ENCODE measurements around the gene IFT74.
"Not testable (repeated sequence)": the region's sequence is repeated elsewhere in the genome, so short reads cannot be mapped to it uniquely, and the experiment has no call there.

The IFT74 gene

DNA sequence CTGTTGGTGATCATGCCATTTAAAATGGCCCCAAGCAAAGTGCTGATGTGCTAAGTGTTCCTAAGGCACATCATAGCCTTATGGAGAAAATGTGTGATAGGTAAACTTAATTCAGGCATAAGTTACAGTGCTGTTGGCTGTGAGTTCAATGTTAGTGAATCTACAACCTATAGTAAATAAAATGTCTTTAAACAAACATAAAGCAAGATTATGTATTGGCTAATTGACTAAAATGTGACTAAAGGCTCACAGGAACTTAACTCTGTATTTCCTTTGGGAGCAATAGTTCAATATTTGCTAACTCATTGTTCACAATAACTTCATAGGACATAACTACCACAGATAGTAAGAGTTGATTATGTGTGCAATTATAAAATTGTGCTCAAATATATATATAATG, 98.6 kb downstream of the IFT74 start:
- Histone ChIP-seq H3K27me3 (ENCODE audit: insufficient read depth, low read length) (no peaks in the 10 kb centered on the region), H3K4me1 (ENCODE audit: insufficient read depth, low read length) (no peaks in the 10 kb centered on the region), H3K36me3 (ENCODE audit: insufficient read depth, low read length) (peaks cover 21% of the 10 kb centered on the region), H3K9me3 (ENCODE audit: low read length) (no peaks in the 10 kb centered on the region), H3K4me3 (ENCODE audit: low read length) (no peak overlapping the region), H2AFZ (ENCODE audit: low read depth, low read length) (no peak overlapping the region)

DNA sequence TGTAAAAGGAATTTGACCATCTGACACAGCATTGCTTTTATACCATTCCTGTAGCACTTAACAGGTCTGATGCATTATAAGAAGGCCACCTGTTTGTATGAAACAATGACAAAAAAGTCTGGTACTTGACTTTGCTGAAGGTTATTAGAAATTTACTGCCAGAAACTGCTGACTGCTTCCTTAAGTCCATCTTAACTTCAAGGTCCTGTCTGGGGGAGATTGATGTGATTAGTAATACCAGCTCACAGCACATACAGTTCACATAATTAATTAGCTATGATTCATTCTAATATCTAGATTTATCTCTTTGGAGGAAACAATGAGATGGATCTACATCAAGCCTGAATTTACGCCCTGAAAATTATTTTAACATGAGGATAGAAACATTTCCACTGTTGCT, 103.2 kb downstream of the IFT74 start:
- Histone ChIP-seq H3K36me3 (ENCODE audit: insufficient read depth, low read length) (peaks cover 14% of the 10 kb centered on the region), H3K9me3 (ENCODE audit: low read length) (no peaks in the 10 kb centered on the region), H3K4me3 (ENCODE audit: low read length) (no peak overlapping the region), H3K27me3 (ENCODE audit: insufficient read depth, low read length) (no peaks in the 10 kb centered on the region), H2AFZ (ENCODE audit: low read depth, low read length) (no peak overlapping the region), H3K4me1 (ENCODE audit: insufficient read depth, low read length) (no peaks in the 10 kb centered on the region)

DNA sequence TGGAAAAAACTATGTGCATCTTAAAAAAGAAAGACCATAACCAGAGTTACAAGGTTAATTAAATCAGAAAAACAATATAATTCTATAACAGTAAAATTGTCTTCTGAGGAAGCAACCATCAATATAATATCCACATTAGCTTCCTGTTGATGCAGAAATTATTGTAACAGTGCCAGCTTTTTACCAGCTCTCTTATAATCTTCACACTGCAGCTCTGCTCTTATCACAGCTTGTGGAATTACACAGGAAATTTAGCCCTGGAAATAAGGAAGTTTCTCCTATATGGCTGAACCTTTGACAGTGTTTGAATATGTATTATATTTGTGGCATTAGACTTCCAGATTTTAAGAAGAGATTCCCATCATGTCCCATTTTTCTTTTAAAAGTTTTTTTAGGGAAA, 103.7 kb downstream of the IFT74 start:
- Histone ChIP-seq H3K4me3 (ENCODE audit: low read length) (no peak overlapping the region), H3K36me3 (ENCODE audit: insufficient read depth, low read length) (peaks cover 14% of the 10 kb centered on the region), H3K4me1 (ENCODE audit: insufficient read depth, low read length) (no peaks in the 10 kb centered on the region), H2AFZ (ENCODE audit: low read depth, low read length) (no peak overlapping the region), H3K27me3 (ENCODE audit: insufficient read depth, low read length) (no peaks in the 10 kb centered on the region), H3K9me3 (ENCODE audit: low read length) (no peaks in the 10 kb centered on the region)

DNA sequence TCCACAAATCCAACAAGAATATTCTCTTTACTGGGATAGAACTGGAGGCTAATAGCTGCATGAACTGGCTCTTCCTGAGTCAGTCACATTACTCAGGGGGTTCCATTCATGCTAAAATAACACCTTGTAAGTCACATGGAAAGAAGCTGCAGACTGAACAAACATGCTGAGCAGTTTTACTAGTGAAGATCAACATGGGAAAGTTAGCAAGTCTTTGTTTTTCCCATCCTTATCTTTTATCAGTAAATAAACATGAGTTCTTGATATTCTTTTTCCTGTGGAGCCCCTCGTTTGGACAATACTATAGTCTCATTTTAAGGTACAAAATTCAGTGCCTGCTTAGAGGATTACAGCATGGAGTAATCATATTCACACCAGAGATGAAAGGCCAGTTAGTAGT, 109.1 kb downstream of the IFT74 start:
- Histone ChIP-seq H3K9me3 (ENCODE audit: low read length) (no peaks in the 10 kb centered on the region), H3K4me1 (ENCODE audit: insufficient read depth, low read length) (no peaks in the 10 kb centered on the region), H3K4me3 (ENCODE audit: low read length) (no peak overlapping the region), H3K36me3 (ENCODE audit: insufficient read depth, low read length) (peaks cover 2% of the 10 kb centered on the region), H2AFZ (ENCODE audit: low read depth, low read length) (no peak overlapping the region), H3K27me3 (ENCODE audit: insufficient read depth, low read length) (no peaks in the 10 kb centered on the region)

DNA sequence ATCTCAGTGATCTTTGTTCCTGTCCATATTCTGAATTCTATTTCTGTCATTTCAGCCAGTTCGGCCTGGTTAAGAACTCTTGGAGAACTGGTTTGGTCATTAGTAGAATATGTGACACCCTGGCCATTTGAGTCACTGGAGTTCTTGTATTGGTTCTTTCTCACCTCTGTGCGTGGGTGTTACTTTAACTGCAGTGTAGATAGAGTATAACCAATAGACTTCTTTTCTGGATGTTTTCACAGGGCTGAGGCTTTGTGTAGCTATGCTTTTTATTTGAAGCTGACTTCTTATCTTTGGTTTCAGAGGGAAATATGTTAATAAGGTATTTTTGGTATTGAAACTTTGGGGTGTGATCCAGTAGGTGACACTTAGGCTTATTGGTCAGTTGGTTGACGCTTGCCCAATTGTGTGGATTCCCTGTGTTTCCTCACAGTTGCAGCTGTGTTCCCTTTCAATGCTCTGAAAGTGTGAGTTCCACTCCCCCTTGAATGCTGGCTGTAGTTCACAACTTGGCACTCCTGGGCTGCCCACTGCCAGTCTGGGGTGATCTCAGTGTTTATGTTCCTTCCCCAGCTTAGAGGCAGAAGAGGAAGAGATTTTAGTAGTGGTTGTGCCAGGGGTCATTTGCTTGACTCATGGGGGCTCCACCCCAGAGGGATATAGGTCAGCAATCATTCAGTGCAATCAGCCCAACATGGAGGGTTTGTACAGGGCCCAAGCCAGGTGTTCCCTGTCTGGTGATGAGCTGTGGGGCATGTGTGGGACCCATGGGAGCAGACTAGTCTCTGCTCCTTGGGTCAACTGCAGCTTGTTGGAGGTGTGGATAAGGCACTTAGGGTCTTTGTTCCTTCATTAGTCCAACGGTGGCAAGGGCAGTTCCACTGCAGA, 117.9 kb downstream of the IFT74 start:
- Histone ChIP-seq H3K27me3 (ENCODE audit: insufficient read depth, low read length) (no peaks in the 10 kb centered on the region), H3K36me3 (ENCODE audit: insufficient read depth, low read length) (no peaks in the 10 kb centered on the region), H2AFZ (ENCODE audit: low read depth, low read length) (no peak overlapping the region), H3K4me1 (ENCODE audit: insufficient read depth, low read length) (no peaks in the 10 kb centered on the region), H3K9me3 (ENCODE audit: low read length) (no peaks in the 10 kb centered on the region), H3K4me3 (ENCODE audit: low read length) (no peak overlapping the region)

DNA sequence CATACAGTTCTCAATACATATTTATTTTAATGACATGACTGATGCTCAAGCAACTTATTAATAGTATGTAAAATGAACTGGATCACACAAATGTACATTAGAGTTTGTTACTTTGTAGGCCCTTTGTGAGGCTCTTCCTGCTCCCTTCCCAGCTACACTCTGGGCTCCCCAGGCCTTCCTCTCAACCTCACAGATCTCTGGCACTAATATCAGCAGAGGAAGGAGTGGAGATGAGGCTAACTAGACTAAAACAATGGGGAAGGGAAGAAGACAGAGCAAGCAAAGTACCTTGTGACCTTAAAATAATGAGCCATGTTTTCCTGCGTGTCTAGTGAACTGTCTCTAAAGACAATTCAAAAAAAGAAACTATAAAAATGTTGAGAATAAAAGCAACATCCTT, 122.5 kb downstream of the IFT74 start:
- H3K4me1 ChIP-seq (ENCODE audit: insufficient read depth, low read length), result no peaks in the 10 kb centered on the region
- no peak overlapping the region for H3K4me3 ChIP-seq (ENCODE audit: low read length)
- H3K27me3 ChIP-seq (ENCODE audit: insufficient read depth, low read length), result no peaks in the 10 kb centered on the region
- H3K36me3 ChIP-seq (ENCODE audit: insufficient read depth, low read length), result no peaks in the 10 kb centered on the region
- H2AFZ ChIP-seq (ENCODE audit: low read depth, low read length), result no peak overlapping the region
- H3K9me3 ChIP-seq (ENCODE audit: low read length), result no peaks in the 10 kb centered on the region

DNA sequence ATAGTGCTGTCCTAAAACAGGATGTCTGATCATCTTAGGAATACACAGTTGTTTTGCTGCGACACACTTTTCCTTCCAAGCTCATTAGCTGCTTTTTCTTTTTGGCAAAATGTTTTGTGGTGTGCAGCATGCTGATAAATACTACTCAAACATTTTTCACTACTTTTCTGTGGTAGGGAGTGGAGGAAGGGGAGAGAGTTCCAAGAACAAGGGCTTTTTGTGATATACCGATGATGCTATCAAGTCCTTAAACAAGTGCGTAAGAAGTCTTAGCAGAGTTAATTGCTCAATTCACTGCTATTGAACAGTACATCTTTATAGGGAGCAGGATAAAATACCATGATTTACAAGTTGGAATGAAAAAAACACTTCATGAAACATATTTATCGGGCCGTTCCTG, 129.2 kb downstream of the IFT74 start:
- H3K4me1 ChIP-seq (ENCODE audit: insufficient read depth, low read length), result no peaks in the 10 kb centered on the region
- no peak overlapping the region for H2AFZ ChIP-seq (ENCODE audit: low read depth, low read length)
- H3K36me3 ChIP-seq (ENCODE audit: insufficient read depth, low read length), result no peaks in the 10 kb centered on the region
- H3K4me3 ChIP-seq (ENCODE audit: low read length), result no peak overlapping the region
- no peaks in the 10 kb centered on the region for H3K9me3 ChIP-seq (ENCODE audit: low read length)
- no peaks in the 10 kb centered on the region for H3K27me3 ChIP-seq (ENCODE audit: insufficient read depth, low read length)

DNA sequence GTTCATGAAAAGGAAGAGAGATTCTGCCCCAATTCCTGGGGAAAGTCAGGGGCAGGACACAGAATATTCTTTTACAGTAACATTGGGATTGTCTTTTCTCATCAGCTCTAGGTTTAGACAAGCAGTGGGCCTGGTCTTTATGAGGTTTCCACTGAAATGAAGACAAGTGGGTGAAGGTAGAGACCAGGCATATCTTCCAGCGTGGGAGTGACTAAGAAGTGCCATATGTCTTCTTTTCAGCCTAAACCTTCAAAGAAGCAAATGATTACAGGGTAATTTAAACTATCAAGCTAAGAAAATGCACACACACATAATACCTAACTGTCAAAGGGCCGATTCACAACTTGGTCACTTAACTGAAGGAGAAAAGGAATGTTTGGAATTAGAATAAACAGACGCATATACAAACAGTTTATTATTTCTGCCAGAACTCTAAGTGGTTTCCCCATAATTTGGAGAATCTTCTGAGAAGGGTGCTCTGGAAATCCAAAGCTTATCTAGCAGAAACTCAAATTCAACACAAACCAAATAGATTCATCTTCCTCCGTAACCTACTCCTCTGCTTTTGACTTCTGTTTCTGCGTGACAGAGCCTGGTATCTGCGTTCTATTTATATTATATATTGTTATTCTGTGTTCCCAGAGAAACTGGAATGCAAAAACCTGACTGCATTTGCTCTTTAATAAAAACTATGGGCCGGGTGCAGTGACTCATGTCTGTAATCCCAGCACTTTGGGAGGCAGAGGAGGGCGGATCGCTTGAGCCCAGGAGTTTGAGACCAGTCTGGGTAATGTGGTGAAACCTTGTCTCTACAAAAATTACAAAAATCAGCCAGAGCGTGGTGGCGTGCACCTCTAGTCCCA, 130.8 kb downstream of the IFT74 start:
- no peak overlapping the region for H3K4me3 ChIP-seq (ENCODE audit: low read length)
- H3K36me3 ChIP-seq (ENCODE audit: insufficient read depth, low read length), result no peaks in the 10 kb centered on the region
- no peaks in the 10 kb centered on the region for H3K4me1 ChIP-seq (ENCODE audit: insufficient read depth, low read length)
- H3K9me3 ChIP-seq (ENCODE audit: low read length), result no peaks in the 10 kb centered on the region
- no peak overlapping the region for H2AFZ ChIP-seq (ENCODE audit: low read depth, low read length)
- no peaks in the 10 kb centered on the region for H3K27me3 ChIP-seq (ENCODE audit: insufficient read depth, low read length)

DNA sequence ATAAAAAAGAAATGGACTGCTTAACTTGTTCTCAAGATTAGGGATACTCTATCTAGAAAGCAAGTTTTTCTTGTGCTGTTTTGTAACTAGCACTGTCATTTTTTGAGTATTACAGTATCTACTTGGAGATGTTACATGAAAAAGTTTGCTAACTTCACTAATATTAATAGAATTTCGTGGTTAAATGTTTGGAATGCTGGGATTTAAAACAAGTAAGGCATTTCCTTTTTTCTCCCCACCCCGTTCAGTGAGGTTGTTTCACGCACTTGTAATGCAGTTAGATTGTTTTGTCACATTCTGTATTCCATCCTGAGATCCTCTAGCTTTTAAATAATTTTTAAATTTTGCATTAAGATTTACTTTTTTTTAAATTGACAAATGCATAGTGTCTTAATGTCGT, 132.8 kb downstream of the IFT74 start:
- no peak overlapping the region for H2AFZ ChIP-seq (ENCODE audit: low read depth, low read length)
- H3K4me1 ChIP-seq (ENCODE audit: insufficient read depth, low read length), result no peaks in the 10 kb centered on the region
- no peaks in the 10 kb centered on the region for H3K9me3 ChIP-seq (ENCODE audit: low read length)
- H3K36me3 ChIP-seq (ENCODE audit: insufficient read depth, low read length), result no peaks in the 10 kb centered on the region
- H3K4me3 ChIP-seq (ENCODE audit: low read length), result no peak overlapping the region
- H3K27me3 ChIP-seq (ENCODE audit: insufficient read depth, low read length), result no peaks in the 10 kb centered on the region

DNA sequence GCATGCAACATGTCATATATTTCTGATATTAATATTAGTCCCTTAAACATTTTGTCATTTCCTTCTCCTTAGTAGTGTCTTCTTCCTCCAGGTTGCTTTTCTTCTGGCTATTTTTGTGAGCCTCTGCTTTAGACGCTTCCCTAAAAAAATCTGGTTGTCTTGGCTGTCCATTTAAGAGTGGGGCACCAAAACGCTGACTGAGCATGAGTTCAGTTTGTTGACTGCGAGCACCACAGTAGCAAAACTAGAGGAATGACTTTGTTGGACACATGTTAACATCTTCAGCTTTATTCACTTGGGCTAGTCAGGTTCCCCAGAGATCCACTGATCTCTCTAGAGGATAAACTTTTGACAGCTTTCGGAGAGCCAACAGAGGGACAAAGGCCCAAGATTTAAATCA, 133.5 kb downstream of the IFT74 start:
- no peaks in the 10 kb centered on the region for H3K9me3 ChIP-seq (ENCODE audit: low read length)
- H3K36me3 ChIP-seq (ENCODE audit: insufficient read depth, low read length), result no peaks in the 10 kb centered on the region
- H3K4me3 ChIP-seq (ENCODE audit: low read length), result no peak overlapping the region
- H2AFZ ChIP-seq (ENCODE audit: low read depth, low read length), result no peak overlapping the region
- peaks cover 4% of the 10 kb centered on the region for H3K4me1 ChIP-seq (ENCODE audit: insufficient read depth, low read length)
- H3K27me3 ChIP-seq (ENCODE audit: insufficient read depth, low read length), result no peaks in the 10 kb centered on the region

DNA sequence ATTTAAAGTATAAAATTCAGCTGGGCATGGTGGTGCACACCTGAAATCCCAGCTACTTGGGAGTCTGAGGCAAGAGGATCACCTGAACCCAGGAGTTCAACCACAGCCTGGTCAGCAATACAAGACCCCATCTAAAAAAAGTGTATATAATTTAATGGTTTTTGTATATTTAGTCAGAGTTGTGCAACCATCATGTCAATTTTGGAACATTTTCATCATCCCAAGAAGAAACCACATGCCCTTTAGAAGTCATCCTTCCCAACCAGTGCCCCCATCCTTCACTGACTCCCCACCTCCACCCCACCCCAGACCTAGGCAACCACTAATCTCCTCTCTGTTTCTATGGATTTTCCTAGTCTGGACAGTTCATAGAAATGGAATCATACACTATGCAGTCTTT, 134.0 kb downstream of the IFT74 start:
- no peaks in the 10 kb centered on the region for H3K36me3 ChIP-seq (ENCODE audit: insufficient read depth, low read length)
- H3K4me1 ChIP-seq (ENCODE audit: insufficient read depth, low read length), result peaks cover 5% of the 10 kb centered on the region
- H3K27me3 ChIP-seq (ENCODE audit: insufficient read depth, low read length), result no peaks in the 10 kb centered on the region
- H3K9me3 ChIP-seq (ENCODE audit: low read length), result no peaks in the 10 kb centered on the region
- no peak overlapping the region for H2AFZ ChIP-seq (ENCODE audit: low read depth, low read length)
- no peak overlapping the region for H3K4me3 ChIP-seq (ENCODE audit: low read length)

DNA sequence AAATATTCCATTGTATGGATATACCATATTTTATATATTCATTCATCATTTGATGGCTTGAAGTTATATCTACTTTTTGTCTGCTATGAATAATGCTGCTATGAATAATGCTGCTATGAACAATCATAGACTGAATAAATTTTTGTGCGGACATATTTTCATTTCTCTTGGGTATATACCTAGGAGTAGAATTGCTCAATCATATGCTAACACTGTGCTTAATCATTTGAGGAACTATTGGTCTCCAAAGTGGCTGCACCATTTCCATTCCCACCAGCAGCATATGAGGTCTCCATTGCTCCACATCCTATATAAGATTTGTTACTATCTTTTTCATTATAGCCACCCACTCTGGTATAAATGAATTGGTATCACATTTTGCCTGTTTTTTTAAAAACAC, 134.5 kb downstream of the IFT74 start:
- Histone ChIP-seq H2AFZ (ENCODE audit: low read depth, low read length) (no peak overlapping the region), H3K36me3 (ENCODE audit: insufficient read depth, low read length) (no peaks in the 10 kb centered on the region), H3K9me3 (ENCODE audit: low read length) (no peaks in the 10 kb centered on the region), H3K4me3 (ENCODE audit: low read length) (no peak overlapping the region), H3K27me3 (ENCODE audit: insufficient read depth, low read length) (no peaks in the 10 kb centered on the region), H3K4me1 (ENCODE audit: insufficient read depth, low read length) (peaks cover 5% of the 10 kb centered on the region)

DNA sequence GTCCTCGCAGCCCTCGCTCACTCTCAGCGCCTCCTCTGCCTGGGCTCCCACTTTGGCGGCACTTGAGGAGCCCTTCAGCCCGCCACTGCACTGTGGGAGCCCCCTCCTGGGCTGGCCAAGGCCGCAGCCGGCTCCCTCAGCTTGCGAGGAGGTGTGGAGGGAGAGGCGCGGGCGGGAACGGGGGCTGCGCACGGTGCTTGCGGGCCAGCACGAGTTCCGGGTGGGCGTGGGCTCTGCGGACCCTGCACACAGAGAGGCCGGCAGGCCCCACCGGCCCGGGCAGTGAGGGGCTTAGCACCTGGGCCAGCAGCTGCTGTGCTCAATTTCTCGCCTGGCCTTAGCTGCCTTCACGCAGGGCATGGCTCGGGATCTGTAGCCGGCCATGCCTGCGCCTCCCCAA, 136.3 kb downstream of the IFT74 start:
- H2AFZ ChIP-seq (ENCODE audit: low read depth, low read length); H3K4me3 ChIP-seq (ENCODE audit: low read length); H3K27me3 ChIP-seq (ENCODE audit: insufficient read depth, low read length); H3K9me3 ChIP-seq (ENCODE audit: low read length); H3K36me3 ChIP-seq (ENCODE audit: insufficient read depth, low read length); H3K4me1 ChIP-seq (ENCODE audit: insufficient read depth, low read length): not testable (repeated sequence)

Measured in neuron (in vitro differentiated cells).